A673 (cell line): ENCODE results near the gene PPHLN1.

Source experiments
- EZH2 ChIP-seq: fragments of 200-600 bp; sonication (generic); IDR thresholded peaks from 2 replicates; pipeline ENCODE4 v1.6.1; 2017; ENCODE audit warnings: borderline replicate concordance, low read depth, mild to moderate bottlenecking, mixed read lengths, antibody characterized with exemption, low read length; ENCODE audit not compliant: poor library complexity, severe bottlenecking
- TF ChIP-seq, protein P1 (sequence below): fragments of 300-800, 200-600 bp; sonication (generic); conservative IDR thresholded peaks from 2 replicates; pipeline ENCODE4 v1.5.1; 2017; ENCODE audit warnings: low read depth, mild to moderate bottlenecking, antibody characterized with exemption, low read length, moderate library complexity, mixed read lengths

DNA sequence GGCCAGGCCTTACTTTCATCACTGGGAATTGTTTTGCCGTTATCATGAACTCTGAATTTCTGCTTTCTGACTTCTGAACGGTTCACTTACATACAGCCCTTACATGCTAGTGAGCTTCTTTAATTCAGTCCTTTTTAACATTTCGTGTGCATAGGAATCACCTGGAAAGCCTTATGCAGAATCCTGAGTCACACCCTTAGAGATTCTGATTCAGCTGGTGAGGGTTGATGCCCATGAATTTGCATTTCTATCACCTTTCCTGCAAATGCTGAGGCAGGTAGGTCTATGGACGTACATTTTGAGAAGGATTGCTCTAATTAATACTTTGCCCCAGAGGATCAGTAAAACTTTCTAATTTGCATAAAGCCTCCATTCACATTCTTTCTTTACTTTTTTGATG, 44.0 kb downstream of the PPHLN1 start:
- TF ChIP-seq, protein P1, sequence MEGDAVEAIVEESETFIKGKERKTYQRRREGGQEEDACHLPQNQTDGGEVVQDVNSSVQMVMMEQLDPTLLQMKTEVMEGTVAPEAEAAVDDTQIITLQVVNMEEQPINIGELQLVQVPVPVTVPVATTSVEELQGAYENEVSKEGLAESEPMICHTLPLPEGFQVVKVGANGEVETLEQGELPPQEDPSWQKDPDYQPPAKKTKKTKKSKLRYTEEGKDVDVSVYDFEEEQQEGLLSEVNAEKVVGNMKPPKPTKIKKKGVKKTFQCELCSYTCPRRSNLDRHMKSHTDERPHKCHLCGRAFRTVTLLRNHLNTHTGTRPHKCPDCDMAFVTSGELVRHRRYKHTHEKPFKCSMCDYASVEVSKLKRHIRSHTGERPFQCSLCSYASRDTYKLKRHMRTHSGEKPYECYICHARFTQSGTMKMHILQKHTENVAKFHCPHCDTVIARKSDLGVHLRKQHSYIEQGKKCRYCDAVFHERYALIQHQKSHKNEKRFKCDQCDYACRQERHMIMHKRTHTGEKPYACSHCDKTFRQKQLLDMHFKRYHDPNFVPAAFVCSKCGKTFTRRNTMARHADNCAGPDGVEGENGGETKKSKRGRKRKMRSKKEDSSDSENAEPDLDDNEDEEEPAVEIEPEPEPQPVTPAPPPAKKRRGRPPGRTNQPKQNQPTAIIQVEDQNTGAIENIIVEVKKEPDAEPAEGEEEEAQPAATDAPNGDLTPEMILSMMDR = no peak
- TF ChIP-seq EZH2 = no peak
